ENCODE data around the gene NTN3. TPM values are rescaled to one million over a fixed set of nuclear protein-coding genes. Genes with fewer than 3 reads are reported as not detected.
A peak's percentile ranks its signal among the peaks of the same experiment; 100 is the strongest.

Gene NTN3
- polyA plus RNA-seq, 3 donors from 2014 or later, result not detected

GRCh38 chr16:2516391-2517240 is 45.5 kb downstream of the NTN3 start:
- H3K4me1 Mint-ChIP-seq, result peaks cover 75 to 76% of the 10 kb centered on the region in 2 donors
- DNase-seq, result no peak
- H3K4me3 Mint-ChIP-seq, result peak overlapping the region; percentile 89 to 94 (median 93)
- peaks cover 0 to 6% (median 0%) of the 10 kb centered on the region in 3 donors for H3K36me3 Mint-ChIP-seq
- peaks cover 39 to 62% (median 49%) of the 10 kb centered on the region in 3 donors for H3K27me3 Mint-ChIP-seq (ENCODE audit: low read depth in 3 of 3)
- H3K9me3 Mint-ChIP-seq, result no peaks in the 10 kb centered on the region
- H3K27ac Mint-ChIP-seq, result peak overlapping the region; percentile 86 to 97 (median 92)

- DNase-seq, result no peak
- no peaks in the 10 kb centered on the region for H3K9me3 Mint-ChIP-seq
- peak overlapping the region in 2 of 5 donors; percentile 27 to 46 for H3K4me3 Mint-ChIP-seq
- H3K27ac Mint-ChIP-seq, result peak overlapping the region; percentile 21 to 86 (median 78)
- H3K4me1 Mint-ChIP-seq, result peaks cover 64 to 66% of the 10 kb centered on the region in 2 donors
- H3K27me3 Mint-ChIP-seq (ENCODE audit: low read depth in 3 of 3), result peaks cover 33 to 61% (median 51%) of the 10 kb centered on the region in 3 donors
- peaks cover 0 to 6% (median 0%) of the 10 kb centered on the region in 3 donors for H3K36me3 Mint-ChIP-seq
These were observed 47.0 kb downstream of the NTN3 start for GRCh38 chr16:2517954-2518605.

- Mint-ChIP-seq H3K27ac (peak overlapping the region; percentile 89 to 95 (median 92)), H3K4me1 (peaks cover 61 to 63% of the 10 kb centered on the region in 2 donors), H3K36me3 (peaks cover 0 to 6% (median 0%) of the 10 kb centered on the region in 3 donors), H3K4me3 (peak overlapping the region; percentile 77 to 89 (median 83)), H3K9me3 (no peaks in the 10 kb centered on the region), H3K27me3 (ENCODE audit: low read depth in 3 of 3) (peaks cover 28 to 55% (median 47%) of the 10 kb centered on the region in 3 donors)
- DNase-seq, result no peak
These were observed 48.0 kb downstream of the NTN3 start for GRCh38 chr16:2518823-2519710.

DNA sequence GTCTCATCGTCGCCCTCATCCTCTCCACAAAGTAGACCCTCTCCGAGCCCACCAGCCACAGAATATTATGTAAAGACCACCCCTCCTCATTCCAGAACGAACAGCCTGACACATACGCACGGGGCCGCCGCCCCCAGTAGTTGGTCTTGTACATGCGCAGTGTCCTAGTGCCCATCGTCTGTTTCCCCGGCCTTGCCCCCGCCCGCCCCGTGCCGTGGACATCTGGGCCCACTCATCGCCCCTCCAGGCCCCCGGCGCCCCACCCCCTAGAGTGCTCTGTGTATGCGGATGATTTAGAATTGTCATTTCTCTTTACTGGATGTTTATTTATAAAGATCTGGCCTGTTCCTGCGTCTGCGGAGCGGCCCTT is 48.6 kb downstream of the NTN3 start:
- Mint-ChIP-seq H3K4me3 (peak overlapping the region; percentile 77 to 89 (median 83)), H3K36me3 (peaks cover 4 to 12% (median 6%) of the 10 kb centered on the region in 3 donors), H3K27me3 (ENCODE audit: low read depth in 3 of 3) (peaks cover 27 to 52% (median 44%) of the 10 kb centered on the region in 3 donors), H3K27ac (peak overlapping the region; percentile 89 to 95 (median 92)), H3K4me1 (peaks cover 59 to 61% of the 10 kb centered on the region in 2 donors), H3K9me3 (no peaks in the 10 kb centered on the region)
- DNase-seq, result no peak

DNA sequence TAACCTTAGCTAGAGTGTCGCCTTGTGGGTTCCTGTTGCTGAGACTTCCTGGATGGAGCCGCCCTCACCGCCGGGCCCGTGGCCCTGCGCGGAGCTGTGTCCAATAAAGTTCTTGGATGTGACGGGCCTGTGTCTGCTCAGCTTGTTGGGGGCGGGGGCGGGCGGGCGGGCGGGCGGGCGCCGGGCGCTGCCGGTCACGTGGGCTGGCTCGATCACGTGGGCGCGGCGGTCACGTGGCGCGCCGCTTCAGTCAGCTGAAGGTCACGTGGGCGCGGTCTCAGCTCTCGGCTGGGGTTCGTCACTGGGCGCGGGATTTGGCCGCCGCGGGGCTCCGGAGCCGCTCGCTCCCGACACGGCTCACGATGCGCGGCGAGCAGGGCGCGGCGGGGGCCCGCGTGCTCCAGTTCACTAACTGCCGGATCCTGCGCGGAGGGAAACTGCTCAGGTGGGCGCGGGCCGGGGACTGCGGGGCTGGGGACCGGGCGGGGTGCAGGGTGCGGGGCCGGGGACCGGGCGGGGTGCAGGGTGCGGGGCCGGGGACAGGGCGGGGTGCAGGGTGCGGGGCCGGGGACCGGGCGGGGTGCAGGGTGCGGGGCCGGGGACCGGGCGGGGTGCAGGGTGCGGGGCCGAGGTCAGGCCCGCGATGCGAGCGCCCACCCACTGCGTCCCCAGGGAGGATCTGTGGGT is 49.1 kb downstream of the NTN3 start, which contains the start of gene AMDHD2:
Gene AMDHD2 (plus strand): TSS at position 275 of the 687 bp plus-strand sequence. CDS start 88 bp downstream, at position 363.
- H3K27ac Mint-ChIP-seq, result peak within 1 kb of the TSS; percentile 89 to 95 (median 92)
- peak; percentile 81 to 90 (median 90) for DNase-seq
- H3K27me3 Mint-ChIP-seq (ENCODE audit: low read depth in 3 of 3), result peaks cover 22 to 46% (median 39%) of the 10 kb centered on the region in 3 donors
- peak within 1 kb of the TSS; percentile 82 to 89 (median 88) for H3K4me3 Mint-ChIP-seq
- no peaks in the 10 kb centered on the region for H3K9me3 Mint-ChIP-seq
- H3K36me3 Mint-ChIP-seq, result peaks cover 4 to 14% (median 8%) of the 10 kb centered on the region in 3 donors
- peaks cover 54 to 56% of the 10 kb centered on the region in 2 donors for H3K4me1 Mint-ChIP-seq

GRCh38 chr16:2520784-2521531 is 49.9 kb downstream of the NTN3 start:
- Mint-ChIP-seq H3K27ac (peak overlapping the region; percentile 62 to 91 (median 86)), H3K4me3 (peak overlapping the region; percentile 80 to 88 (median 87)), H3K9me3 (no peaks in the 10 kb centered on the region), H3K27me3 (ENCODE audit: low read depth in 3 of 3) (peaks cover 20 to 42% (median 33%) of the 10 kb centered on the region in 3 donors), H3K4me1 (peaks cover 46 to 48% of the 10 kb centered on the region in 2 donors), H3K36me3 (peaks cover 4 to 14% (median 8%) of the 10 kb centered on the region in 3 donors)
- DNase-seq, result peak; percentile 69 to 75 (median 74)

Other genes starting within 250 kb of the NTN3 start
- gene E4F1, start 247.7 kb upstream of the NTN3 start, polyA plus RNA-seq, result 10 to 100 TPM in 2 of 3 donors, 1 to 10 TPM in 1; 8.4 to 18.6 (median 10.3) TPM
- gene DNASE1L2, start 234.9 kb upstream of the NTN3 start, polyA plus RNA-seq, result not detected
- 10 to 100 TPM; 40.4 to 67.8 (median 42.2) TPM for gene ECI1, start 219.7 kb upstream of the NTN3 start, polyA plus RNA-seq
- 100 to 1,000 TPM; 179 to 332 (median 189) TPM for gene RNPS1, start 203.2 kb upstream of the NTN3 start, polyA plus RNA-seq
- gene ABCA3, start 130.6 kb upstream of the NTN3 start, polyA plus RNA-seq, result 1 to 10 TPM; 2.4 to 7.6 (median 4.8) TPM
- 10 to 100 TPM in 1 of 3 donors, 1 to 10 TPM in 2; 1.5 to 10.9 (median 4.5) TPM for gene CCNF, start 41.9 kb upstream of the NTN3 start, polyA plus RNA-seq
- gene TEDC2, start 11.2 kb upstream of the NTN3 start, polyA plus RNA-seq, result under 1 TPM in 2 of 3 donors, not detected in 1; 0.22 to 0.85 TPM
- gene TBC1D24, start 3.8 kb downstream of the NTN3 start, polyA plus RNA-seq, result 1 to 10 TPM; 1.1 to 4.5 (median 2.4) TPM
- gene ATP6V0C, start 42.7 kb downstream of the NTN3 start, polyA plus RNA-seq, result 100 to 1,000 TPM in 1 of 3 donors, 10 to 100 TPM in 2; 70.9 to 116 (median 90.8) TPM
- gene AMDHD2, start 49.1 kb downstream of the NTN3 start, polyA plus RNA-seq, result 10 to 100 TPM; 13.7 to 18.6 (median 13.9) TPM
- gene CEMP1, start 60.1 kb downstream of the NTN3 start, polyA plus RNA-seq, result 1 to 10 TPM in 2 of 3 donors, under 1 TPM in 1; 0.90 to 3.0 (median 3.0) TPM
- 10 to 100 TPM; 26.3 to 48.8 (median 27.1) TPM for gene PDPK1, start 66.7 kb downstream of the NTN3 start, polyA plus RNA-seq
- gene KCTD5, start 211.2 kb downstream of the NTN3 start, polyA plus RNA-seq, result 10 to 100 TPM; 22.2 to 38.9 (median 25.9) TPM
- gene PRSS27, start 248.9 kb downstream of the NTN3 start, polyA plus RNA-seq, result under 1 TPM in 1 of 3 donors, not detected in 2; 0.18 TPM

Measured in immature natural killer cell (primary cell).